ENCODE results near the gene FLNC. TPM values are rescaled to one million over a fixed set of nuclear protein-coding genes. Genes with fewer than 3 reads are reported as not detected.

FLNC gene
- total RNA-seq, 1 experiment from 2014 or later = 8.0 TPM

GRCh38 chr7:128821724-128822123 lies 8.5 kb upstream of the FLNC start (continued):
- TF ChIP-seq E2F5 (CRISPR knock-in tag; IDR thresholded peaks at IDR 0.05) (no peak), TEAD1 (CRISPR knock-in tag; IDR thresholded peaks at IDR 0.05) (no peak), ELF4 (CRISPR knock-in tag; IDR thresholded peaks at IDR 0.05; ENCODE audit: low read depth) (no peak), ATF2 (CRISPR knock-in tag; IDR thresholded peaks at IDR 0.05; ENCODE audit: borderline replicate concordance, low read depth) (no peak), FOXP4 (CRISPR knock-in tag; IDR thresholded peaks at IDR 0.05) (no peak), HMGA2 (CRISPR knock-in tag; IDR thresholded peaks at IDR 0.05) (no peak), ZNF532 (CRISPR knock-in tag; IDR thresholded peaks at IDR 0.05; ENCODE audit: borderline replicate concordance) (no peak), FOXP1 (CRISPR knock-in tag; IDR thresholded peaks at IDR 0.05; ENCODE audit: borderline replicate concordance) (no peak), NR3C1 (CRISPR knock-in tag; conservative IDR thresholded peaks at IDR 0.05; ENCODE audit: low read depth) (no peak)
- TF ChIP-seq, protein P1, sequence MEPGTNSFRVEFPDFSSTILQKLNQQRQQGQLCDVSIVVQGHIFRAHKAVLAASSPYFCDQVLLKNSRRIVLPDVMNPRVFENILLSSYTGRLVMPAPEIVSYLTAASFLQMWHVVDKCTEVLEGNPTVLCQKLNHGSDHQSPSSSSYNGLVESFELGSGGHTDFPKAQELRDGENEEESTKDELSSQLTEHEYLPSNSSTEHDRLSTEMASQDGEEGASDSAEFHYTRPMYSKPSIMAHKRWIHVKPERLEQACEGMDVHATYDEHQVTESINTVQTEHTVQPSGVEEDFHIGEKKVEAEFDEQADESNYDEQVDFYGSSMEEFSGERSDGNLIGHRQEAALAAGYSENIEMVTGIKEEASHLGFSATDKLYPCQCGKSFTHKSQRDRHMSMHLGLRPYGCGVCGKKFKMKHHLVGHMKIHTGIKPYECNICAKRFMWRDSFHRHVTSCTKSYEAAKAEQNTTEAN (CRISPR knock-in tag; IDR thresholded peaks at IDR 0.05) = no peak

GRCh38 chr7:128826512-128826911 lies 3.7 kb upstream of the FLNC start:
- peaks cover 16% of the 10 kb centered on the region for H3K4me1 Mint-ChIP-seq
- POLR2A ChIA-PET = interaction anchor here (0.7 kb wide), 2 partner anchors 21 to 42 kb away, joined by 3 read pairs; no protein-coding TSS in a partner anchor
- no peak overlapping the region for H3K4me3 Mint-ChIP-seq
- peaks cover 28% of the 10 kb centered on the region for H3K27me3 Mint-ChIP-seq (ENCODE audit: low read depth)
- no peaks in the 10 kb centered on the region for H3K9me3 Mint-ChIP-seq
- DNase-seq (ENCODE audit: low spot score) (no peak), ATAC-seq (no peak)
- TF ChIP-seq JUN (CRISPR knock-in tag; IDR thresholded peaks at IDR 0.05) (no peak), ATF2 (CRISPR knock-in tag; IDR thresholded peaks at IDR 0.05; ENCODE audit: borderline replicate concordance, low read depth) (no peak), ZNF219 (CRISPR knock-in tag; IDR thresholded peaks at IDR 0.05; ENCODE audit: borderline replicate concordance) (no peak), PRRX2 (CRISPR knock-in tag; IDR thresholded peaks at IDR 0.05) (no peak), NR2C2 (CRISPR knock-in tag; IDR thresholded peaks at IDR 0.05) (no peak), FOXP1 (CRISPR knock-in tag; IDR thresholded peaks at IDR 0.05; ENCODE audit: borderline replicate concordance) (no peak), ZNF121 (CRISPR knock-in tag; IDR thresholded peaks at IDR 0.05) (no peak), TEAD1 (CRISPR knock-in tag; IDR thresholded peaks at IDR 0.05) (no peak), MYBL2 (CRISPR knock-in tag; IDR thresholded peaks at IDR 0.05) (no peak), ZNF396 (CRISPR knock-in tag; IDR thresholded peaks at IDR 0.05; ENCODE audit: borderline replicate concordance) (no peak), ATF1 (CRISPR knock-in tag; IDR thresholded peaks at IDR 0.05) (no peak), ELF4 (CRISPR knock-in tag; IDR thresholded peaks at IDR 0.05; ENCODE audit: low read depth) (no peak)
- TF ChIP-seq, protein P2, sequence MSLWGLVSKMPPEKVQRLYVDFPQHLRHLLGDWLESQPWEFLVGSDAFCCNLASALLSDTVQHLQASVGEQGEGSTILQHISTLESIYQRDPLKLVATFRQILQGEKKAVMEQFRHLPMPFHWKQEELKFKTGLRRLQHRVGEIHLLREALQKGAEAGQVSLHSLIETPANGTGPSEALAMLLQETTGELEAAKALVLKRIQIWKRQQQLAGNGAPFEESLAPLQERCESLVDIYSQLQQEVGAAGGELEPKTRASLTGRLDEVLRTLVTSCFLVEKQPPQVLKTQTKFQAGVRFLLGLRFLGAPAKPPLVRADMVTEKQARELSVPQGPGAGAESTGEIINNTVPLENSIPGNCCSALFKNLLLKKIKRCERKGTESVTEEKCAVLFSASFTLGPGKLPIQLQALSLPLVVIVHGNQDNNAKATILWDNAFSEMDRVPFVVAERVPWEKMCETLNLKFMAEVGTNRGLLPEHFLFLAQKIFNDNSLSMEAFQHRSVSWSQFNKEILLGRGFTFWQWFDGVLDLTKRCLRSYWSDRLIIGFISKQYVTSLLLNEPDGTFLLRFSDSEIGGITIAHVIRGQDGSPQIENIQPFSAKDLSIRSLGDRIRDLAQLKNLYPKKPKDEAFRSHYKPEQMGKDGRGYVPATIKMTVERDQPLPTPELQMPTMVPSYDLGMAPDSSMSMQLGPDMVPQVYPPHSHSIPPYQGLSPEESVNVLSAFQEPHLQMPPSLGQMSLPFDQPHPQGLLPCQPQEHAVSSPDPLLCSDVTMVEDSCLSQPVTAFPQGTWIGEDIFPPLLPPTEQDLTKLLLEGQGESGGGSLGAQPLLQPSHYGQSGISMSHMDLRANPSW (CRISPR knock-in tag; conservative IDR thresholded peaks at IDR 0.05; ENCODE audit: low read depth) = no peak
- peak overlapping the region; percentile 57; the same call in 1 of the 2 replicates for H3K27ac Mint-ChIP-seq
- CTCF ChIA-PET = interaction anchor here (0.7 to 1.2 kb wide), 3 partner anchors 37 to 128 kb away, joined by 3 to 6 read pairs (median 3); no protein-coding TSS in a partner anchor
- H3K36me3 Mint-ChIP-seq = no peaks in the 10 kb centered on the region

Measured in WTC11 (cell line).